Spleen (tissue), 7 donors: ENCODE results near the gene HMCN1.

Experiments used
- POLR2A ChIP-seq, 3 donors: fragments of 450-650 bp; IDR thresholded peaks; one replicate each; pipeline ENCODE4 v1.5.1; 2017; ENCODE audit warnings: antibody characterized with exemption in 3 of 3, mild to moderate bottlenecking in 1 of 3
- TF ChIP-seq, protein P1 (sequence below), 11 experiments: fragments of 200-600 bp in 7 of 11; fragments of 450-650 bp in 4 of 11; sonication (generic) in 4 of 11; IDR thresholded peaks in 8 of 11; conservative IDR thresholded peaks in 3 of 11; 1 replicate in 7 of 11; 2 replicates in 4 of 11; pipeline versions ENCODE4 v1.4.0 to v1.8.0; 2016 to 2021; ENCODE audit warnings: antibody characterized with exemption in 11 of 11, inconsistent platforms in 4 of 11, mild to moderate bottlenecking in 1 of 11
- donor health status: DM: no; HTN: no; CAD: no; lungs with moderate emphysema.
- donor health status: DM: no; HTN: no; CAD: no.
- donor health status: DM: no; HTN: no; CAD: no.

DNA sequence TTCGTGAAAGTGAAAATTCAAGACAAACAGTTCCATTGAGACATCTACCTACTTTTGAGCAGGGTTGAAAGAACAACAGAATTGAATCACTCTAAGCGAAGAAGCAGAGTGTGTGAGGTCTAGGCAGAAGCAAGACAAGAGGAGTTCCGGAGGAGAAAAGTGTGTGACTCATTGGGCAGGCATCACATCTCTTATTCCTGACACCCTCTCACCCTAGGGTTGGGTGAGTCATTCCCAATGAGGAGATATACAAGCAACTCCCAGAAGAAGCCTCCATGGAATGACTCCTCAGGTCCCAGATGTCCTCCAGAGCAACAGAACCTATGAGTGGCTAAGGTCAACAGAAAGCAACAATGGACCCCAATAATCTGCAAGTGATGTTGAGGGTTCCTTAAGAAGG, 502.7 kb downstream of the HMCN1 start:
- no peak for TF ChIP-seq POLR2A (IDR thresholded peaks at IDR 0.05)
- TF ChIP-seq, protein P1, sequence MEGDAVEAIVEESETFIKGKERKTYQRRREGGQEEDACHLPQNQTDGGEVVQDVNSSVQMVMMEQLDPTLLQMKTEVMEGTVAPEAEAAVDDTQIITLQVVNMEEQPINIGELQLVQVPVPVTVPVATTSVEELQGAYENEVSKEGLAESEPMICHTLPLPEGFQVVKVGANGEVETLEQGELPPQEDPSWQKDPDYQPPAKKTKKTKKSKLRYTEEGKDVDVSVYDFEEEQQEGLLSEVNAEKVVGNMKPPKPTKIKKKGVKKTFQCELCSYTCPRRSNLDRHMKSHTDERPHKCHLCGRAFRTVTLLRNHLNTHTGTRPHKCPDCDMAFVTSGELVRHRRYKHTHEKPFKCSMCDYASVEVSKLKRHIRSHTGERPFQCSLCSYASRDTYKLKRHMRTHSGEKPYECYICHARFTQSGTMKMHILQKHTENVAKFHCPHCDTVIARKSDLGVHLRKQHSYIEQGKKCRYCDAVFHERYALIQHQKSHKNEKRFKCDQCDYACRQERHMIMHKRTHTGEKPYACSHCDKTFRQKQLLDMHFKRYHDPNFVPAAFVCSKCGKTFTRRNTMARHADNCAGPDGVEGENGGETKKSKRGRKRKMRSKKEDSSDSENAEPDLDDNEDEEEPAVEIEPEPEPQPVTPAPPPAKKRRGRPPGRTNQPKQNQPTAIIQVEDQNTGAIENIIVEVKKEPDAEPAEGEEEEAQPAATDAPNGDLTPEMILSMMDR (IDR thresholded peaks at IDR 0.05 in 8 of 11, conservative IDR thresholded peaks at IDR 0.05 in 3 of 11), result no peak
